ENCODE measurements around the gene AMT. TPM values are rescaled to one million over a fixed set of nuclear protein-coding genes. Genes with fewer than 3 reads are reported as not detected.

Gene AMT
- total and polyA plus RNA-seq, 9 donors = 6.4 to 23.7 (median 12.1) TPM

GRCh38 chr3:49370585-49371290 lies 51.5 kb downstream of the AMT start:
- intact Hi-C loops (cut with DNase I) = no loop called here
- Histone ChIP-seq H3K4me1 (ENCODE audit: insufficient read depth) (no peaks in the 10 kb centered on the region), H3K36me3 (no peaks in the 10 kb centered on the region), H3K4me3 (no peak overlapping the region), H3K27ac (no peak overlapping the region), H3K27me3 (no peaks in the 10 kb centered on the region), H3K9me3 (no peaks in the 10 kb centered on the region)
- DNase-seq = no peak
- no peak for TF ChIP-seq EP300 (IDR thresholded peaks at IDR 0.05)
- TF ChIP-seq CTCF (IDR thresholded peaks at IDR 0.05) = no peak
- no peak for TF ChIP-seq POLR2A (IDR thresholded peaks at IDR 0.05)
- WGBS, 3 donors = 86 to 89% (median 88%) methylated on average over 6 of the region's 6 CpGs

Small RNA genes within 50 kb of the gene (small RNA-seq; reads per million reads assigned to genes)
- gene RNA5SP130 = not detected

Other genes starting within 250 kb of the AMT start
- 10 to 100 TPM in 1 of 7 donors, 1 to 10 TPM in 6; 1.3 to 11.1 (median 6.6) TPM for gene C3orf62, start 145.2 kb downstream of the AMT start, total RNA-seq
- gene C3orf62, start 145.2 kb downstream of the AMT start, polyA plus RNA-seq = 1 to 10 TPM; 5.0 to 7.9 TPM
- 10 to 100 TPM; 12.5 to 71.7 (median 52.5) TPM for gene USP4, start 82.4 kb downstream of the AMT start, total RNA-seq
- 10 to 100 TPM; 27.2 to 76.5 TPM for gene USP4, start 82.4 kb downstream of the AMT start, polyA plus RNA-seq
- 100 to 1,000 TPM; 114 to 207 (median 152) TPM for gene GPX1, start 64.1 kb downstream of the AMT start, total RNA-seq
- gene GPX1, start 64.1 kb downstream of the AMT start, polyA plus RNA-seq = 100 to 1,000 TPM in 1 of 2 donors, 10 to 100 TPM in 1; 28.1 to 192 TPM
- gene RHOA, start 10.5 kb downstream of the AMT start, total RNA-seq = 100 to 1,000 TPM; 293 to 563 (median 439) TPM
- 100 to 1,000 TPM; 297 to 878 TPM for gene RHOA, start 10.5 kb downstream of the AMT start, polyA plus RNA-seq
- gene TCTA, start 10.1 kb downstream of the AMT start, total RNA-seq = 10 to 100 TPM; 22.4 to 46.6 (median 28.3) TPM
- 10 to 100 TPM; 31.2 to 63.0 TPM for gene TCTA, start 10.1 kb downstream of the AMT start, polyA plus RNA-seq
- gene NICN1, start 6.9 kb upstream of the AMT start, total RNA-seq = 10 to 100 TPM in 5 of 7 donors, 1 to 10 TPM in 2; 4.8 to 23.0 (median 17.2) TPM
- gene NICN1, start 6.9 kb upstream of the AMT start, polyA plus RNA-seq = 10 to 100 TPM; 11.9 to 16.7 TPM
- gene DAG1, start 47.8 kb upstream of the AMT start, total RNA-seq = 10 to 100 TPM; 22.1 to 90.7 (median 61.8) TPM
- 10 to 100 TPM; 35.5 to 43.1 TPM for gene DAG1, start 47.8 kb upstream of the AMT start, polyA plus RNA-seq
- gene BSN, start 132.0 kb upstream of the AMT start, total RNA-seq = 1 to 10 TPM in 2 of 7 donors, under 1 TPM in 5; 0.12 to 3.5 (median 0.83) TPM
- gene BSN, start 132.0 kb upstream of the AMT start, polyA plus RNA-seq = under 1 TPM; 0.13 to 0.41 TPM